DMS53 treated with DMSO at 0.1 percent for 48 hours (cell line): ENCODE data around the gene NFATC3.

Experiments used
- DNase-seq: peaks from one replicate; lab custom pipeline; 2025; ENCODE audit not compliant: unreplicated experiment; lab: John Stamatoyannopoulos, UW

Gene NFATC3

GRCh38 chr16:68267612-68268405 lies 182.6 kb downstream of the NFATC3 start:
- DNase-seq, result no peak

- no peak for DNase-seq
Observed at GRCh38 chr16:68269793-68270192, 184.6 kb downstream of the NFATC3 start.

- DNase-seq, result no peak
Observed at GRCh38 chr16:68270353-68270752, 185.2 kb downstream of the NFATC3 start.

- no peak for DNase-seq
Observed at GRCh38 chr16:68272507-68273209, 187.5 kb downstream of the NFATC3 start.

GRCh38 chr16:68273459-68273858 lies 188.3 kb downstream of the NFATC3 start:
- DNase-seq, result no peak

- no peak for DNase-seq
Observed at GRCh38 chr16:68273896-68274295, 188.7 kb downstream of the NFATC3 start.

- no peak for DNase-seq
Observed at GRCh38 chr16:68274441-68274840, 189.3 kb downstream of the NFATC3 start.

GRCh38 chr16:68275611-68276191 lies 190.5 kb downstream of the NFATC3 start:
- DNase-seq, result no peak

GRCh38 chr16:68276223-68276622 lies 191.1 kb downstream of the NFATC3 start:
- no peak for DNase-seq
